ENCODE results near the gene TSPAN10.

Gene TSPAN10

GRCh38 chr17:81646869-81647600 is 10.0 kb downstream of the TSPAN10 start:
- no peaks in the 10 kb centered on the region for H3K36me3 ChIP-seq (ENCODE audit: control insufficient read depth, insufficient read depth, low read length)
- TF ChIP-seq CTCF (IDR thresholded peaks at IDR 0.05; ENCODE audit: insufficient read depth, low read length, poor library complexity, severe bottlenecking): no peak
- no peaks in the 10 kb centered on the region for H3K27me3 ChIP-seq (replicated peaks; ENCODE audit: control insufficient read depth, insufficient read depth, low read length)
- no peak overlapping the region for H3K4me3 ChIP-seq (replicated peaks; ENCODE audit: low read depth, low read length)
- no peak for DNase-seq (ENCODE audit: extremely low read depth, insufficient read length)

- no peak for DNase-seq (ENCODE audit: extremely low read depth, insufficient read length)
- no peak for TF ChIP-seq CTCF (IDR thresholded peaks at IDR 0.05; ENCODE audit: insufficient read depth, low read length, poor library complexity, severe bottlenecking)
- no peaks in the 10 kb centered on the region for H3K27me3 ChIP-seq (replicated peaks; ENCODE audit: control insufficient read depth, insufficient read depth, low read length)
- no peaks in the 10 kb centered on the region for H3K36me3 ChIP-seq (ENCODE audit: control insufficient read depth, insufficient read depth, low read length)
- H3K4me3 ChIP-seq (replicated peaks; ENCODE audit: low read depth, low read length): no peak overlapping the region
Observed at GRCh38 chr17:81647640-81648012, 10.6 kb downstream of the TSPAN10 start.

- Histone ChIP-seq H3K27me3 (replicated peaks; ENCODE audit: control insufficient read depth, insufficient read depth, low read length) (no peaks in the 10 kb centered on the region), H3K36me3 (ENCODE audit: control insufficient read depth, insufficient read depth, low read length) (no peaks in the 10 kb centered on the region)
Observed at GRCh38 chr17:81648013-81648706, 11.2 kb downstream of the TSPAN10 start.

GRCh38 chr17:81648707-81649085 is 11.7 kb downstream of the TSPAN10 start:
- DNase-seq (ENCODE audit: extremely low read depth, insufficient read length): no peak
- H3K36me3 ChIP-seq (ENCODE audit: control insufficient read depth, insufficient read depth, low read length): no peaks in the 10 kb centered on the region
- no peak overlapping the region for H3K4me3 ChIP-seq (replicated peaks; ENCODE audit: low read depth, low read length)
- no peak for TF ChIP-seq CTCF (IDR thresholded peaks at IDR 0.05; ENCODE audit: insufficient read depth, low read length, poor library complexity, severe bottlenecking)
- H3K27me3 ChIP-seq (replicated peaks; ENCODE audit: control insufficient read depth, insufficient read depth, low read length): no peaks in the 10 kb centered on the region

More at GRCh38 chr17:81648013-81648706, 11.2 kb downstream of the TSPAN10 start:
- no peak overlapping the region for H3K4me3 ChIP-seq (replicated peaks; ENCODE audit: low read depth, low read length)
- no peak for DNase-seq (ENCODE audit: extremely low read depth, insufficient read length)
- TF ChIP-seq CTCF (IDR thresholded peaks at IDR 0.05; ENCODE audit: insufficient read depth, low read length, poor library complexity, severe bottlenecking): no peak

GRCh38 chr17:81650951-81651350 is 14.0 kb downstream of the TSPAN10 start:
- Histone ChIP-seq H3K27me3 (replicated peaks; ENCODE audit: control insufficient read depth, insufficient read depth, low read length) (no peaks in the 10 kb centered on the region), H3K4me3 (replicated peaks; ENCODE audit: low read depth, low read length) (no peak overlapping the region), H3K36me3 (ENCODE audit: control insufficient read depth, insufficient read depth, low read length) (no peaks in the 10 kb centered on the region)
- no peak for TF ChIP-seq CTCF (IDR thresholded peaks at IDR 0.05; ENCODE audit: insufficient read depth, low read length, poor library complexity, severe bottlenecking)
- DNase-seq (ENCODE audit: extremely low read depth, insufficient read length): no peak
